Panc1 (cell line): ENCODE results near the gene PPIB.

ENCODE experiments used
- CTCF ChIP-seq: fragments of 450-650 bp; IDR thresholded peaks from 2 replicates; pipeline ENCODE4 v1.5.1; 2017; ENCODE audit warnings: mild to moderate bottlenecking
- POLR2AphosphoS5 ChIP-seq: IDR thresholded peaks from 2 replicates; pipeline ENCODE4 v1.6.1; 2012; ENCODE audit warnings: mild to moderate bottlenecking, low read depth, low read length, moderate library complexity
- REST ChIP-seq, 2 experiments: IDR thresholded peaks; 2 replicates each; pipeline ENCODE4 v1.6.1; 2011 to 2012; ENCODE audit warnings: low read depth in 2 of 2, control low read depth in 1 of 2, low read length in 1 of 2, mild to moderate bottlenecking in 1 of 2, moderate library complexity in 1 of 2; ENCODE audit not compliant: insufficient read depth in 1 of 2

GRCh38 chr15:64143276-64143675 lies 19.5 kb downstream of the PPIB start:
- TF ChIP-seq POLR2AphosphoS5, result no peak
- TF ChIP-seq CTCF, result no peak
- TF ChIP-seq REST (IDR thresholded peaks at IDR 0.05; ENCODE audit: insufficient read depth in 1 of 2, low read depth in 2 of 2, low read length in 1 of 2), result no peak
